HepG2 (cell line): ENCODE data around the gene NSD2. TPM values are rescaled to one million over a fixed set of nuclear protein-coding genes. Genes with fewer than 3 reads are reported as not detected.

Experiments
- ATAC-seq: fragments of 200-7000 bp; cut with Tn5 transposase; 3 replicates; pipeline ENCODE4 v1.9.1; 2020; ENCODE audit warnings: mild to moderate bottlenecking, moderate library complexity
- BruUV-seq: library from RNA; stranded (reverse); fragments of 400-500 nt; replicated peaks from 2 replicates; lab custom pipeline; 2021; lab: Mats Ljungman, UMichigan
- CTCF ChIA-PET: fragments of 300-600 bp; formaldehyde crosslinking; extraction: SDS; loops from one replicate; lab custom pipeline; 2021; ENCODE audit warnings: low total read pairs, inconsistent platforms, low intra/inter-chr PET ratio; lab: Yijun Ruan, JAX
- POLR2A ChIA-PET: fragments of 350-600 bp; sonication (Branson Sonifier 250); formaldehyde crosslinking; loops from one replicate; lab custom pipeline; 2020; ENCODE audit warnings: antibody characterized with exemption, inconsistent platforms; lab: Yijun Ruan, JAX
- DNase-seq: peaks from one replicate; pipeline ENCODE4 v3.0.0-alpha.2; 2015; ENCODE audit warnings: low spot score
- FAIRE-seq: peaks from 3 replicates; lab custom pipeline; 2011; peaks lifted over from hg19 to GRCh38; lab: Jason Lieb, UNC
- H2AFZ ChIP-seq: one replicate; pipeline ENCODE4 v1.6.1; 2011; ENCODE audit warnings: low read length, inconsistent platforms
- H3K27ac ChIP-seq: fragments of 300-600 bp; 3 replicates; pipeline ENCODE4 v1.8.0; 2011; ENCODE audit warnings: mixed run types, mild to moderate bottlenecking, mixed read lengths, low read length, inconsistent platforms; ENCODE audit not compliant: insufficient read depth; ENCODE audit errors: extremely low read length
- H3K27me3 ChIP-seq, 2 experiments: fragments of 200-600 bp in 1 of 2; 2 replicates in 1 of 2; 3 replicates in 1 of 2; pipeline versions ENCODE4 v1.6.0 to v1.8.0; 2011; ENCODE audit warnings: low read length in 2 of 2, mild to moderate bottlenecking in 2 of 2, moderate library complexity in 2 of 2, inconsistent platforms in 1 of 2; ENCODE audit not compliant: insufficient read depth in 2 of 2, control insufficient read depth in 1 of 2
- H3K36me3 ChIP-seq, 2 experiments: fragments of 200-600 bp in 1 of 2; replicated peaks in 1 of 2; 2 replicates in 1 of 2; 3 replicates in 1 of 2; pipeline versions ENCODE4 v1.5.1 to v1.8.0; 2011; ENCODE audit warnings: low read length in 2 of 2, inconsistent platforms in 1 of 2; ENCODE audit not compliant: insufficient read depth in 2 of 2, control insufficient read depth in 1 of 2
- H3K4me1 ChIP-seq: 2 replicates; pipeline ENCODE4 v1.5.1; 2012; ENCODE audit warnings: low read length, inconsistent platforms; ENCODE audit not compliant: insufficient read depth
- H3K4me2 ChIP-seq: 2 replicates; pipeline ENCODE4 v1.6.0; 2011; ENCODE audit warnings: low read depth, low read length, inconsistent platforms
- H3K4me3 ChIP-seq, 3 experiments: fragments of 200-600 bp in 1 of 3; sonication (generic), shearing (Covaris generic) in 1 of 3; replicated peaks in 1 of 3; 2 replicates each; pipeline ENCODE4 v1.5.1; 2011 to 2016; ENCODE audit warnings: low read length in 3 of 3, inconsistent platforms in 2 of 3, low read depth in 2 of 3, mild to moderate bottlenecking in 2 of 3, control low read depth in 1 of 3, mixed read lengths in 1 of 3; ENCODE audit not compliant: insufficient read depth in 1 of 3
- H3K79me2 ChIP-seq: one replicate; pipeline ENCODE4 v1.6.1; 2011; ENCODE audit warnings: low read length, inconsistent platforms; ENCODE audit not compliant: insufficient read depth
- H3K9ac ChIP-seq: 2 replicates; pipeline ENCODE4 v1.6.0; 2011; ENCODE audit warnings: mild to moderate bottlenecking, low read depth, low read length, inconsistent platforms; ENCODE audit not compliant: insufficient read depth
- H3K9me3 ChIP-seq: 2 replicates; pipeline ENCODE4 v1.5.1; 2012; ENCODE audit warnings: mild to moderate bottlenecking, low read length
- H4K20me1 ChIP-seq: 2 replicates; pipeline ENCODE4 v1.6.0; 2011; ENCODE audit warnings: inconsistent platforms, mild to moderate bottlenecking, low read length, moderate library complexity; ENCODE audit not compliant: insufficient read depth
- BCL3 ChIP-seq: sonication (generic); formaldehyde crosslinking; IDR thresholded peaks from 2 replicates; pipeline ENCODE4 v1.5.1; 2020; ENCODE audit warnings: mild to moderate bottlenecking, missing genetic modification reagents, moderate library complexity
- CBFB ChIP-seq: sonication (generic); formaldehyde crosslinking; IDR thresholded peaks from 2 replicates; pipeline ENCODE4 v1.4.0; 2020; ENCODE audit warnings: missing genetic modification reagents
- CBX2 ChIP-seq, 2 experiments: fragments of 200-600 bp in 1 of 2; sonication (generic); formaldehyde crosslinking in 1 of 2; IDR thresholded peaks; 2 replicates each; pipeline versions ENCODE4 v1.7.0 to v1.8.1; 2018 to 2022; ENCODE audit warnings: low read depth in 2 of 2, low read length in 1 of 2, mild to moderate bottlenecking in 1 of 2, missing genetic modification reagents in 1 of 2
- HNRNPH1 ChIP-seq: fragments of 200-400 bp; formaldehyde crosslinking; optimal IDR thresholded peaks from 2 replicates; pipeline ENCODE3; 2017; ENCODE audit warnings: mild to moderate bottlenecking, low read depth, low read length
- MTA1 ChIP-seq: sonication (generic); formaldehyde crosslinking; IDR thresholded peaks from 2 replicates; pipeline ENCODE4 v1.4.0; 2020; ENCODE audit warnings: missing genetic modification reagents, mild to moderate bottlenecking, borderline replicate concordance
- NCOA5 ChIP-seq: sonication (generic); formaldehyde crosslinking; IDR thresholded peaks from 2 replicates; pipeline ENCODE4 v1.4.0; 2020; ENCODE audit warnings: missing genetic modification reagents
- RBM39 ChIP-seq: fragments of 200-400 bp; formaldehyde crosslinking; IDR thresholded peaks from one replicate; pipeline ENCODE4 v1.6.1; 2018; ENCODE audit warnings: antibody characterized with exemption, mild to moderate bottlenecking, low read depth, low read length; ENCODE audit not compliant: poor library complexity, severe bottlenecking
- ZBTB1 ChIP-seq: sonication (generic); formaldehyde crosslinking; IDR thresholded peaks from 2 replicates; pipeline ENCODE4 v1.4.0; 2020; ENCODE audit warnings: missing genetic modification reagents, borderline replicate concordance
- ZNF143 ChIP-seq: sonication (generic); formaldehyde crosslinking; IDR thresholded peaks from 2 replicates; pipeline ENCODE4 v1.4.0; 2020; ENCODE audit warnings: missing genetic modification reagents
- ZNF263 ChIP-seq: sonication (generic); formaldehyde crosslinking; IDR thresholded peaks from 2 replicates; pipeline ENCODE4 v1.4.0; 2020; ENCODE audit warnings: missing genetic modification reagents
- ZNF460 ChIP-seq: sonication (generic); formaldehyde crosslinking; IDR thresholded peaks from 2 replicates; pipeline ENCODE4 v1.5.1; 2020; ENCODE audit warnings: missing genetic modification reagents, mild to moderate bottlenecking, borderline replicate concordance
- WGBS: methylation state at CpG from one replicate; pipeline ENCODE4 v1.1.6; 2017; ENCODE audit warnings: low lambda C conversion rate; 5-methylcytosine and 5-hydroxymethylcytosine counted together
- in situ Hi-C: cut with HindIII; loops from 2 replicates; pipeline ENCODE4 v1.10.0; 2017; ENCODE audit warnings: low pct_unique_long_range_greater_than_20kb; ENCODE audit not compliant: extremely low pct_ligation_motif_present
- intact Hi-C: fragments of 100-400 bp; cut with micrococcal nuclease; formaldehyde crosslinking; loops from one replicate; pipeline ENCODE4 v1.10.0; 2022; ENCODE audit not compliant: unreplicated experiment
- polyA plus RNA-seq, 8 experiments: library from polyadenylated mRNA; depleted of rRNA in 3 of 8; stranded (reverse) in 7 of 8; unstranded in 1 of 8; fragments of >200 nt; fragmentation: Illumina TruSeq in 4 of 8; extraction: Trizol in 4 of 8; gene quantifications; 2 replicates each; pipeline versions ENCODE4 v1.2.1 to v1.2.3, GENCODE V29; 2011 to 2016; ENCODE audit warnings: low read depth in 4 of 8, missing spikeins in 1 of 8, mixed read lengths in 1 of 8; ENCODE audit not compliant: insufficient read depth in 1 of 8
- total RNA-seq, 5 experiments: library from RNA; depleted of rRNA; stranded (reverse); fragments of >200 nt; fragmentation: Illumina TruSeq; extraction: Trizol; gene quantifications; 2 replicates each; pipeline ENCODE4 v1.2.3, GENCODE V29; 2016; ENCODE audit warnings: low read depth in 1 of 5
- TF ChIP-seq, protein P1 (sequence below): sonication (generic); formaldehyde crosslinking; IDR thresholded peaks from 2 replicates; pipeline ENCODE4 v1.5.0; 2020; ENCODE audit warnings: missing genetic modification reagents
- TF ChIP-seq, protein P2 (sequence below): sonication (generic); formaldehyde crosslinking; IDR thresholded peaks from 2 replicates; pipeline ENCODE4; 2020; ENCODE audit warnings: missing genetic modification reagents, mild to moderate bottlenecking, borderline replicate concordance
- TF ChIP-seq, protein P3 (sequence below): sonication (generic); formaldehyde crosslinking; IDR thresholded peaks from 2 replicates; pipeline ENCODE4 v1.4.0; 2020; ENCODE audit warnings: mild to moderate bottlenecking, missing genetic modification reagents
- TF ChIP-seq, protein P4 (sequence below): sonication (generic); formaldehyde crosslinking; IDR thresholded peaks from 2 replicates; pipeline ENCODE4 v1.8.0; 2022; ENCODE audit warnings: mild to moderate bottlenecking, missing genetic modification reagents

Gene NSD2
- total and polyA plus RNA-seq, 2 of the 13 experiments (the other 11 are each of a cell fraction or from before 2014, with no cell fraction given), result 22.0 to 65.9 TPM

DNA sequence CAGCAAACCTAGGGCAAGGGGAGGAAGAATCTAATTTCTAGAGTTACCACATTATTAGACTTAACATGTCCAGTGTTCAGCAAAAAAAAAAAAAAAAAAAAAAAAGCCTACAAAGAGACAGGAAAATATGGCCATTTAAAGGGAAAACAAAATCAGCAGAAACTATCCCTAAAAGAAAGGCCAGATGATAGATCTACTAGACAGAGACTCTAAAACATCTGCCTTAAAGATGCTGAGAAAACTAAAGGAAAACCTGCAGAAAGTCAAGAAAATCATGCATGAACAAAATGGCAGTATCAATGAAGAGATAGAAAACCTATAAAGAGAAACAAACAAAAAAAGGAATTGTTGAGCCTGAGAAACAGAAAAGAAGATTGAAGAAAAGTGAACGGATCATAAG, 93.8 kb downstream of the NSD2 start (continued):
- TF ChIP-seq HNRNPH1 (no peak), BCL3 (no peak), ZNF460 (CRISPR knock-in tag) (no peak), RBM39 (no peak), MTA1 (CRISPR knock-in tag) (no peak), ZNF263 (CRISPR knock-in tag) (no peak)
- TF ChIP-seq, protein P1, sequence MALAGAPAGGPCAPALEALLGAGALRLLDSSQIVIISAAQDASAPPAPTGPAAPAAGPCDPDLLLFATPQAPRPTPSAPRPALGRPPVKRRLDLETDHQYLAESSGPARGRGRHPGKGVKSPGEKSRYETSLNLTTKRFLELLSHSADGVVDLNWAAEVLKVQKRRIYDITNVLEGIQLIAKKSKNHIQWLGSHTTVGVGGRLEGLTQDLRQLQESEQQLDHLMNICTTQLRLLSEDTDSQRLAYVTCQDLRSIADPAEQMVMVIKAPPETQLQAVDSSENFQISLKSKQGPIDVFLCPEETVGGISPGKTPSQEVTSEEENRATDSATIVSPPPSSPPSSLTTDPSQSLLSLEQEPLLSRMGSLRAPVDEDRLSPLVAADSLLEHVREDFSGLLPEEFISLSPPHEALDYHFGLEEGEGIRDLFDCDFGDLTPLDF, result no peak

GRCh38 chr4:1967512-1968149, 96.4 kb downstream of the NSD2 start:
- DNase-seq (no peak), ATAC-seq (no peak), FAIRE-seq (no peak)
- no peak overlapping the region for H3K4me3 ChIP-seq
- POLR2A ChIA-PET, result no interaction called here
- in situ Hi-C loops, result no loop called here
- peaks cover 12% of the 10 kb centered on the region; the same call in 1 of the 2 replicates for H3K4me1 ChIP-seq
- H3K9me3 ChIP-seq, result no peaks in the 10 kb centered on the region
- H3K27ac ChIP-seq, result no peak overlapping the region
- H4K20me1 ChIP-seq, result no peaks in the 10 kb centered on the region
- BruUV-seq, result no TSS peak
- no peak overlapping the region for H3K9ac ChIP-seq
- H2AFZ ChIP-seq, result no peak overlapping the region
- 97% methylated on average over 5 of the region's 5 CpGs for WGBS
- peaks cover 27 to 86% of the 10 kb centered on the region in 2 experiments for H3K36me3 ChIP-seq
- no peaks in the 10 kb centered on the region for H3K27me3 ChIP-seq
- H3K4me2 ChIP-seq, result no peak overlapping the region
- CTCF ChIA-PET, result no interaction called here
- intact Hi-C loops, result no loop called here
- no peaks in the 10 kb centered on the region for H3K79me2 ChIP-seq
- TF ChIP-seq, protein P2, sequence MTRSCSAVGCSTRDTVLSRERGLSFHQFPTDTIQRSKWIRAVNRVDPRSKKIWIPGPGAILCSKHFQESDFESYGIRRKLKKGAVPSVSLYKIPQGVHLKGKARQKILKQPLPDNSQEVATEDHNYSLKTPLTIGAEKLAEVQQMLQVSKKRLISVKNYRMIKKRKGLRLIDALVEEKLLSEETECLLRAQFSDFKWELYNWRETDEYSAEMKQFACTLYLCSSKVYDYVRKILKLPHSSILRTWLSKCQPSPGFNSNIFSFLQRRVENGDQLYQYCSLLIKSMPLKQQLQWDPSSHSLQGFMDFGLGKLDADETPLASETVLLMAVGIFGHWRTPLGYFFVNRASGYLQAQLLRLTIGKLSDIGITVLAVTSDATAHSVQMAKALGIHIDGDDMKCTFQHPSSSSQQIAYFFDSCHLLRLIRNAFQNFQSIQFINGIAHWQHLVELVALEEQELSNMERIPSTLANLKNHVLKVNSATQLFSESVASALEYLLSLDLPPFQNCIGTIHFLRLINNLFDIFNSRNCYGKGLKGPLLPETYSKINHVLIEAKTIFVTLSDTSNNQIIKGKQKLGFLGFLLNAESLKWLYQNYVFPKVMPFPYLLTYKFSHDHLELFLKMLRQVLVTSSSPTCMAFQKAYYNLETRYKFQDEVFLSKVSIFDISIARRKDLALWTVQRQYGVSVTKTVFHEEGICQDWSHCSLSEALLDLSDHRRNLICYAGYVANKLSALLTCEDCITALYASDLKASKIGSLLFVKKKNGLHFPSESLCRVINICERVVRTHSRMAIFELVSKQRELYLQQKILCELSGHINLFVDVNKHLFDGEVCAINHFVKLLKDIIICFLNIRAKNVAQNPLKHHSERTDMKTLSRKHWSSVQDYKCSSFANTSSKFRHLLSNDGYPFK, result no peak
- TF ChIP-seq ZBTB1 (CRISPR knock-in tag), result no peak
- TF ChIP-seq CBX2 (IDR thresholded peaks at IDR 0.05; ENCODE audit: low read depth, low read length), result no peak
- TF ChIP-seq CBX2 (CRISPR knock-in tag; IDR thresholded peaks at IDR 0.05; ENCODE audit: low read depth), result no peak
- no peak for TF ChIP-seq ZNF143
- TF ChIP-seq NCOA5, result no peak
- TF ChIP-seq, protein P3, sequence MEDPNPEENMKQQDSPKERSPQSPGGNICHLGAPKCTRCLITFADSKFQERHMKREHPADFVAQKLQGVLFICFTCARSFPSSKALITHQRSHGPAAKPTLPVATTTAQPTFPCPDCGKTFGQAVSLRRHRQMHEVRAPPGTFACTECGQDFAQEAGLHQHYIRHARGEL (CRISPR knock-in tag), result no peak
- TF ChIP-seq, protein P4, sequence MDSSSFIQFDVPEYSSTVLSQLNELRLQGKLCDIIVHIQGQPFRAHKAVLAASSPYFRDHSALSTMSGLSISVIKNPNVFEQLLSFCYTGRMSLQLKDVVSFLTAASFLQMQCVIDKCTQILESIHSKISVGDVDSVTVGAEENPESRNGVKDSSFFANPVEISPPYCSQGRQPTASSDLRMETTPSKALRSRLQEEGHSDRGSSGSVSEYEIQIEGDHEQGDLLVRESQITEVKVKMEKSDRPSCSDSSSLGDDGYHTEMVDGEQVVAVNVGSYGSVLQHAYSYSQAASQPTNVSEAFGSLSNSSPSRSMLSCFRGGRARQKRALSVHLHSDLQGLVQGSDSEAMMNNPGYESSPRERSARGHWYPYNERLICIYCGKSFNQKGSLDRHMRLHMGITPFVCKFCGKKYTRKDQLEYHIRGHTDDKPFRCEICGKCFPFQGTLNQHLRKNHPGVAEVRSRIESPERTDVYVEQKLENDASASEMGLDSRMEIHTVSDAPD (CRISPR knock-in tag), result no peak
- TF ChIP-seq CBFB (CRISPR knock-in tag), result no peak
